Activated naive CD4-positive, alpha-beta T cell treated with anti-CD3 and anti-CD28 coated beads, Interleukin-2, amount 50 U/mL, for 72 hours (primary cell): ENCODE measurements around the gene PIK3R1. TPM values are rescaled to one million over a fixed set of nuclear protein-coding genes. Genes with fewer than 3 reads are reported as not detected.

Experiments
- ATAC-seq, 2 donors: fragments of 150-1000 bp; cut with Tn5 transposase; 2 replicates each; pipeline ENCODE4 v1.10.0; 2021; ENCODE audit warnings: mild to moderate bottlenecking in 2 of 2, moderate library complexity in 2 of 2
- DNase-seq, 2 donors: peaks; one replicate each; pipeline ENCODE4 v3.0.0; 2021 to 2022; ENCODE audit warnings: low spot score in 2 of 2
- H3K27ac Mint-ChIP-seq, 2 donors: one replicate each; pipeline ENCODE4 v1.8.0; 2022; ENCODE audit warnings: mild to moderate bottlenecking in 2 of 2, mixed read lengths in 2 of 2
- H3K36me3 Mint-ChIP-seq, 2 donors: one replicate each; pipeline ENCODE4 v1.8.0; 2022; ENCODE audit warnings: mixed read lengths in 2 of 2
- H3K9me3 Mint-ChIP-seq, 2 donors: one replicate each; pipeline ENCODE4 v1.8.0; 2022; ENCODE audit warnings: mixed read lengths in 2 of 2
- total RNA-seq, 2 donors: library from RNA; stranded (reverse); gene quantifications; one replicate each; pipeline ENCODE4 v1.2.3, GENCODE V29; 2022

Gene PIK3R1
- total RNA-seq, 2 donors from 2014 or later: 24.7 to 54.8 TPM

DNA sequence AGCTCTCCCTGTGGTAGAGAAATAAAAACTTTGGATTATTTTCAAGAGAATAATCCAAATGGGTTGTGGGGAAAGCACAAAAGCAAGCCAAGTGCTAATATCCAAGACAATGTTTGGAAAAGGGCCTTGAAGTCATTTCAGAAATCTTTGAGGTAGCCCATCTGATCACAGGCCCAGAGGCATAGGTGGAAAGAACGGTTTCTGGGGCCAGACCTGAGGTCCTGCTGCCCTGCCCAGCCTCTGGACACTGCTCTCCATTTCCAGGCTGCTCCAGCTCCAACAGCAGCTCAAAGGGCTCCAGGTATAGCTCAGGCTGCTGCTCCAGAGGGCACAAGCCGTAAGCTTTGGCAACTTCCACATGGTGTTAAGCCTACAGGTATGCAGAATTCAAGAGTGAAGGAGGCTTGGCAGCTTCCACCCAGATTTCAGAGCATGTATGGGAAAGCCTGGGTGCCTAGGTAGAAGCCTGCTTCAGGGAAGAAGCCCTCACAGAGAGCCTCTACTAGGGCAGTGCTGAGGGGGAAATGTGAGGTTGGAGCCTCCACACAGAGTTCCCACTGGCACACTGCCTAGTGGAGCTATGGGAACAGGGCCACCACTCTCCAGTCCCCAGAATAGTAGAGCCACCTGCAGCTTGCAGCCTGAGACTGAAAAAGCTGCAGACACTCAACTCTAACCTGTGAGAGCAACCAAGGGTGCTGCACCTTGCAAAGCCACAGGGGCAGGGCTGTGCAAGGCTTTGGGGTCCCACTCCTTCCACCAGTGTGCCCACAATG lies 133.1 kb downstream of the PIK3R1 start:
- peaks cover 7 to 14% of the 10 kb centered on the region in 2 donors for H3K9me3 Mint-ChIP-seq
- DNase-seq (no peak), ATAC-seq (no peak)
- no peak overlapping the region for H3K27ac Mint-ChIP-seq
- peaks cover 0 to 10% of the 10 kb centered on the region in 2 donors for H3K36me3 Mint-ChIP-seq

DNA sequence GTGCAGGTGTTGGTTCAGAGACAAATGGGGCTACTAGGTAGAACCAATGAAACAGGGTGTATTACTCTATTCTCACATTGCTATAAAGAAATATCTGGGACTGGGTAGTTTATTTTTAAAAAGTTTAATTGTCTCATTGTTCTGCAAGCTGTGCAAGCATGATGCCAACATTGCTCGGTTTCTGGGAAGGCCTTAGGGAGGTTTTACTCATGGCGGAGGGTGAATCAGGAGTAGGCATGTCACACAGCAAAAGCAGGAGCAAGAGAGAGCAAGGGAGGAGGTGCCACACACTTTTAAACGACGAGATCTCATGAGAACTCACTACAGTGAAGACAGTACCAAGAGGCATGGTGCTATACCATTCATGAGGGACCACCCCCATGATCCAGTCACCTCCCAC lies 134.6 kb downstream of the PIK3R1 start:
- peaks cover 7 to 14% of the 10 kb centered on the region in 2 donors for H3K9me3 Mint-ChIP-seq
- ATAC-seq (no peak), DNase-seq (no peak)
- peaks cover 0 to 10% of the 10 kb centered on the region in 2 donors for H3K36me3 Mint-ChIP-seq
- H3K27ac Mint-ChIP-seq: no peak overlapping the region
